AG04450 (cell line): ENCODE data around the gene CBL. TPM values are rescaled to one million over a fixed set of nuclear protein-coding genes. Genes with fewer than 3 reads are reported as not detected.
"Not testable (repeated sequence)": the region's sequence is repeated elsewhere in the genome, so short reads cannot be mapped to it uniquely, and the experiment has no call there.

ENCODE experiments used
- CTCF ChIA-PET: fragments of 300-600, 350-600 bp; formaldehyde crosslinking; extraction: SDS; loops from one replicate; lab custom pipeline; 2022; ENCODE audit warnings: antibody characterized with exemption, inconsistent platforms; lab: Charles Lee
- POLR2A ChIA-PET: fragments of 350-600 bp; formaldehyde crosslinking; extraction: SDS; loops from one replicate; lab custom pipeline; 2021; ENCODE audit warnings: antibody characterized with exemption, inconsistent platforms; lab: Yijun Ruan, JAX
- DNase-seq: peaks from one replicate; pipeline ENCODE4 v3.0.0-alpha.2; 2011; ENCODE audit warnings: low read depth, low spot score
- H3K27ac ChIP-seq: one replicate; pipeline ENCODE4 v1.5.1; 2012; ENCODE audit warnings: low read depth, low read length, control low read depth
- H3K27me3 ChIP-seq: one replicate; pipeline ENCODE4 v1.6.0; 2012; ENCODE audit warnings: low read length; ENCODE audit not compliant: control insufficient read depth, insufficient read depth
- H3K4me3 ChIP-seq: 2 replicates; pipeline ENCODE4 v1.5.1; 2011; ENCODE audit warnings: mild to moderate bottlenecking, low read depth, low read length, control low read depth
- H3K9me3 ChIP-seq: 2 replicates; pipeline ENCODE4 v1.5.1; 2012; ENCODE audit warnings: low read length; ENCODE audit not compliant: control insufficient read depth, insufficient read depth
- polyA plus RNA-seq: library from polyadenylated mRNA; depleted of rRNA; stranded (reverse); fragments of >200 nt; gene quantifications from 2 replicates; pipeline ENCODE4 v1.2.3, GENCODE V29; 2011
- TF ChIP-seq, protein P1 (sequence below): IDR thresholded peaks from 2 replicates; pipeline ENCODE4 v1.5.1; 2011; ENCODE audit warnings: low read depth, low read length, control low read depth, inconsistent platforms

Gene CBL
- polyA plus RNA-seq, 1 experiment, result 24.3 TPM

DNA sequence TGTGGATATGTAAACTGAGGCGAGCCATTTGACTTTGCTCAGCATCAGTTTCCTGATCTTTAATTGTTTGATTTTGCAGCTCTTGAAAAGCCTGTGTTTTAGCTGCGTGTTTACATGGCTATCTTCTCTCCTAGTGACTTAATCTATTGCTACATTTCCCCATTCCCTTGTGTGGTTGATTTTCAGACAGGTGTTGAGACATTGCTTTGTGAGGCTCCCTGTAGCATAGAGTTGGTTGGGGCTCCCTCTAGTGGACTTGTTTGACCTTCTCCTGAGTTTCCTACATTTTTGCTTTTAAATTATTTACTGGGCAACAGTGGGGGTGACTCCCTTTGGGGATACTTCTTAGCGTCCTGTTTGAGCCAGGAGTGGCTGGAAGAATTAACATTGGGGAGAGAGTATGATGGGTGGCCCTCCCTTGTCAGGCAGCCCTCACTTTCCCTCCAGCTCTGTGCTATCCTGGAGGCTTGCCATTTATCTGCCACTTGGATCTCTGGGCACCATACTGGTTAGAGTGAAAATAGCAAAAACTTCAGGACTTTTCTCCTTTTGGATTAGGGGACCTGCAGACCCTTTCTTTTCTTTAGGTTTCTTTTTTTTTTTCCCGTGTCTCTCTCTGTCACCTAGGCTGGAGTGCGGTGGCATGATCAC is 9.2 kb upstream of the CBL start:
- ChIA-PET CTCF (interaction anchor here (0.5 to 6.5 kb wide), 51 partner anchors 8 to 455 kb away, joined by 3 to 64 read pairs (median 4); partner anchors contain the start of genes C2CD2L, CBL, DPAGT1 and HINFP), POLR2A (interaction anchor here (0.7 to 1.3 kb wide), 3 partner anchors 9 to 129 kb away, joined by 3 to 4 read pairs (median 3); partner anchors contain the start of genes CBL and VPS11)
- H3K27ac ChIP-seq, result no peak overlapping the region
- no peaks in the 10 kb centered on the region for H3K27me3 ChIP-seq
- no peaks in the 10 kb centered on the region for H3K9me3 ChIP-seq
- TF ChIP-seq, protein P1, sequence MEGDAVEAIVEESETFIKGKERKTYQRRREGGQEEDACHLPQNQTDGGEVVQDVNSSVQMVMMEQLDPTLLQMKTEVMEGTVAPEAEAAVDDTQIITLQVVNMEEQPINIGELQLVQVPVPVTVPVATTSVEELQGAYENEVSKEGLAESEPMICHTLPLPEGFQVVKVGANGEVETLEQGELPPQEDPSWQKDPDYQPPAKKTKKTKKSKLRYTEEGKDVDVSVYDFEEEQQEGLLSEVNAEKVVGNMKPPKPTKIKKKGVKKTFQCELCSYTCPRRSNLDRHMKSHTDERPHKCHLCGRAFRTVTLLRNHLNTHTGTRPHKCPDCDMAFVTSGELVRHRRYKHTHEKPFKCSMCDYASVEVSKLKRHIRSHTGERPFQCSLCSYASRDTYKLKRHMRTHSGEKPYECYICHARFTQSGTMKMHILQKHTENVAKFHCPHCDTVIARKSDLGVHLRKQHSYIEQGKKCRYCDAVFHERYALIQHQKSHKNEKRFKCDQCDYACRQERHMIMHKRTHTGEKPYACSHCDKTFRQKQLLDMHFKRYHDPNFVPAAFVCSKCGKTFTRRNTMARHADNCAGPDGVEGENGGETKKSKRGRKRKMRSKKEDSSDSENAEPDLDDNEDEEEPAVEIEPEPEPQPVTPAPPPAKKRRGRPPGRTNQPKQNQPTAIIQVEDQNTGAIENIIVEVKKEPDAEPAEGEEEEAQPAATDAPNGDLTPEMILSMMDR, result peak; percentile 86
- no peak overlapping the region for H3K4me3 ChIP-seq
- DNase-seq, result peak; percentile 78

DNA sequence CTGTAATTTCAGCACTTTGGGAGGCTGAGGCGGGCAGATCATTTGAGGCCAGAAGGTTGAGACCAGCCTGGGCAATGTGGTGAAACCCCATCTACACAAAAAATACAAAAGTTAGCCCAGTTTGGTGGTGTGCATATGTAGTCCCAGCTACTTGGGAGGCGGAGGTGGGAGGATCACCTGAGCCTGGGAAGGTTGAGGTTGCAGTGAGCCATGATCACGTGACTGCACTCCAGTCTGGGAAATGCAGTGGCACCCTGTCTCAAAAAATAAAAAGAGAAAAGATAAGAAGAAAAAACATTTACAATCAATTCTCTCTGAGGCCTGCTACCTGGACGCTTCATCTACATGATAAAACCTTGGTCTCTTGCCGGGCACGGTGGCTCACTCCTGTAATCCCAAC is 7.2 kb upstream of the CBL start:
- Histone ChIP-seq H3K9me3 (no peaks in the 10 kb centered on the region), H3K27me3 (peaks cover 2% of the 10 kb centered on the region), H3K4me3 (no peak overlapping the region), H3K27ac (no peak overlapping the region)
- TF ChIP-seq, protein P1, result no peak
- ChIA-PET CTCF (interaction anchor here (0.7 kb wide), 1 partner anchor 131 kb away, joined by 6 read pairs; no protein-coding TSS in a partner anchor), POLR2A (no interaction called here)
- no peak for DNase-seq

DNA sequence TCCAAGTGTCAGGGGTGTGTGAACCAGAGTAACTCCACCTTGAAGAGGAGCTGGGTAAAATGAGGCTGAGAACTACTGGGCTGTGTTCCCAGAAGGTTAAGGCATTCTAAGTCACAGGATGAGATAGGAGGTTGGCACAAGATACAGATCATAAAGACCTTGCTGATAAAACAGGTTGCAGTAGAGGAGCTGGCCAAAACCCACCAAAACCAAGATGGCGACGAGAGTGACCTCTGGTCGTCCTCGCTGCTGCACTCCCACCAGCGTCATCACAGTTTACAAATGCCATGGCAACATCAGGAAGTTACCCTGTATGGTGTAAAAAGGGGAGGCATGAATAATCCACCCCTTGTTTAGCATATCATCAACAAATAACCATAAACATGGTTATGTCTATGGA is 4.9 kb upstream of the CBL start:
- CTCF ChIA-PET, result interaction anchor here (0.6 to 2.5 kb wide), 4 partner anchors 56 to 131 kb away, joined by 4 to 18 read pairs (median 5); no protein-coding TSS in a partner anchor
- POLR2A ChIA-PET, DNase-seq: not testable (repeated sequence)

DNA sequence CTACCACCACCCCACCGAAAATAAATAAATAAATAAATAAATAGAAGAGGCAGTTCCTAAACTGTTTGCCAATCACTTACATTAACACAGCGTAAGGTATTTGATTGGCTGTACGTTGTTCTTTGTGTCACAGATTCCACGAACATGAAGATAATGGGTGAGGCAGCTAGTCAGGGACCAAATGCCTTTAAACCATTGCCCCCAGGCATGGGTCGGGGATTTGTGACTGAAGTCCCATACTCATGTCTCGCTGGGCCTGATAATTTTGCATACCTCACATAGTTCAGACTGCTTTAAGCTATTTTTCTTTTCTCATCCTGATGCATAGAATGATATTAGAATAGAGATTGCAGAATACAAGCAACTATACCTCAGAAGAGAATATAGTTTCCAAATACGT is 3.6 kb upstream of the CBL start:
- TF ChIP-seq, protein P1, result no peak
- ChIA-PET POLR2A (no interaction called here), CTCF (interaction anchor here (2.5 kb wide), 1 partner anchor 57 kb away, joined by 18 read pairs; no protein-coding TSS in a partner anchor)
- Histone ChIP-seq H3K9me3 (no peaks in the 10 kb centered on the region; the same call in 1 of the 2 replicates), H3K27me3 (peaks cover 2% of the 10 kb centered on the region), H3K27ac (no peak overlapping the region), H3K4me3 (no peak overlapping the region)
- DNase-seq, result no peak

More for the DNA sequence above, 4.9 kb upstream of the CBL start:
- not testable (repeated sequence) for H3K9me3 ChIP-seq, H3K4me3 ChIP-seq, H3K27me3 ChIP-seq, H3K27ac ChIP-seq

DNA sequence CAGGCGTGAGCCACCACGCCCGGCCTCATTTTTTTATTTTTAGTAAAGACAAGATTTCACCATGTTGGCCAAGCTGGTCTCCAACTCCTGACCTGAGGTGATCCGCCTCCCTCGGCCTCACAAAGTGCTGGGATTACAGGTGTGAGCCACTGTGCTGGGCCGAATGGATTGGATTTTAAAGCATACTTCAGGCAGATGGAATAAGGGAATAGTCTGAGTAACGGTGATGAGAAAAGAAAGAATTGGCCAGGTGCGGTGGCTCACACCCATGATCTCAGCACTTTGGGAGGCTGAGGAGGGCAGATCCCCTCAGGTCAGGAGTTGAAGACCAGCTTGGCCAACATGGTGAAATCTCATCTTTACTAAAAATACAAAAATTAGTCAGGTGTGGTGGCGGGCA is 2.1 kb upstream of the CBL start:
- no peak overlapping the region for H3K27ac ChIP-seq
- CTCF ChIA-PET, result interaction anchor here (0.5 to 3.2 kb wide), 4 partner anchors 9 to 118 kb away, joined by 3 to 64 read pairs (median 3); no protein-coding TSS in a partner anchor
- H3K4me3 ChIP-seq, result no peak overlapping the region
- TF ChIP-seq, protein P1, result no peak
- POLR2A ChIA-PET, result no interaction called here
- DNase-seq, result no peak
- no peaks in the 10 kb centered on the region; the same call in 1 of the 2 replicates for H3K9me3 ChIP-seq
- peaks cover 2% of the 10 kb centered on the region for H3K27me3 ChIP-seq
